Measurements from ENCODE around the gene PPFIBP1.

- no peak for TF ChIP-seq CTCF (IDR thresholded peaks at IDR 0.05 in 8 of 11, conservative IDR thresholded peaks at IDR 0.05 in 3 of 11)
- TF ChIP-seq POLR2AphosphoS5 (IDR thresholded peaks at IDR 0.05): no peak
- no peak for TF ChIP-seq POLR2A (IDR thresholded peaks at IDR 0.05)
Measured at GRCh38 chr12:27696293-27696652, 172.3 kb downstream of the PPFIBP1 start, which contains the start of gene REP15.
